Panc1 (cell line): ENCODE measurements around the gene FARS2.

Source experiments
- POLR2AphosphoS5 ChIP-seq: IDR thresholded peaks from 2 replicates; pipeline ENCODE4 v1.6.1; 2012; ENCODE audit warnings: mild to moderate bottlenecking, low read depth, low read length, moderate library complexity
- TF ChIP-seq, protein P1 (sequence below): fragments of 450-650 bp; IDR thresholded peaks from 2 replicates; pipeline ENCODE4 v1.5.1; 2017; ENCODE audit warnings: mild to moderate bottlenecking

DNA sequence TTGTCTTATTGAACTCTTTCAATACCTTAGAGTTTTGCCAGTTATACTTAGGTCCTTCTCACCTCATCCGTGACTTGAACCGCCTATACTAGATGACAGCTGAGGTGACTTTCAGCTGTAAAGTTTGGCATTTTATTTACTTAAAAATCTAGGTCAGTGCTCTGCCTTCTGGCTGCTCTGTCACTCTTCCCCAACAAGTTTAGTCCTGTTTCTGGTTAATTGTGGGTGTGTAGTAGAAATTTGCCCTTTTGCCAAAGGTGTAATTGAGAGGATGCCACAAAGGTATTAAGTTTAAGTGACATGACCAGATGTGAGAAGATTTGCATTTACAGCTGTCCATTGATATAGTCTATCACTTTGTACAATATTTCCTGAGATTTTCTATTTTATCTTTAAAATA is 106.2 kb downstream of the FARS2 start:
- TF ChIP-seq, protein P1, sequence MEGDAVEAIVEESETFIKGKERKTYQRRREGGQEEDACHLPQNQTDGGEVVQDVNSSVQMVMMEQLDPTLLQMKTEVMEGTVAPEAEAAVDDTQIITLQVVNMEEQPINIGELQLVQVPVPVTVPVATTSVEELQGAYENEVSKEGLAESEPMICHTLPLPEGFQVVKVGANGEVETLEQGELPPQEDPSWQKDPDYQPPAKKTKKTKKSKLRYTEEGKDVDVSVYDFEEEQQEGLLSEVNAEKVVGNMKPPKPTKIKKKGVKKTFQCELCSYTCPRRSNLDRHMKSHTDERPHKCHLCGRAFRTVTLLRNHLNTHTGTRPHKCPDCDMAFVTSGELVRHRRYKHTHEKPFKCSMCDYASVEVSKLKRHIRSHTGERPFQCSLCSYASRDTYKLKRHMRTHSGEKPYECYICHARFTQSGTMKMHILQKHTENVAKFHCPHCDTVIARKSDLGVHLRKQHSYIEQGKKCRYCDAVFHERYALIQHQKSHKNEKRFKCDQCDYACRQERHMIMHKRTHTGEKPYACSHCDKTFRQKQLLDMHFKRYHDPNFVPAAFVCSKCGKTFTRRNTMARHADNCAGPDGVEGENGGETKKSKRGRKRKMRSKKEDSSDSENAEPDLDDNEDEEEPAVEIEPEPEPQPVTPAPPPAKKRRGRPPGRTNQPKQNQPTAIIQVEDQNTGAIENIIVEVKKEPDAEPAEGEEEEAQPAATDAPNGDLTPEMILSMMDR: no peak
- no peak for TF ChIP-seq POLR2AphosphoS5
